ENCODE measurements around the gene ANAPC16. TPM values are rescaled to one million over a fixed set of nuclear protein-coding genes. Genes with fewer than 3 reads are reported as not detected.

Gene ANAPC16
- total RNA-seq, 1 donor from 2014 or later = 239 TPM

Other genes with a start within 250 kb of the ANAPC16 start
- gene SPOCK2, start 127.5 kb upstream of the ANAPC16 start, total RNA-seq = 10.4 TPM
- gene ASCC1, start 264 bp downstream of the ANAPC16 start, total RNA-seq = 35.4 TPM
- 71.4 TPM for gene DDIT4, start 57.9 kb downstream of the ANAPC16 start, total RNA-seq
- 25.6 TPM for gene DNAJB12, start 138.9 kb downstream of the ANAPC16 start, total RNA-seq